HG02938 (cell line): ENCODE results near the gene MACROD2.

Experiments
- ATAC-seq: cut with Tn5 transposase; IDR thresholded peaks from one replicate; pipeline ENCODE4 v1.9.1; 2021; ENCODE audit warnings: mild to moderate bottlenecking, moderate library complexity; ENCODE audit not compliant: unreplicated experiment

Gene MACROD2

GRCh38 chr20:15289337-15289736 lies 1294.0 kb downstream of the MACROD2 start:
- ATAC-seq: no peak

GRCh38 chr20:15292405-15292804 lies 1297.1 kb downstream of the MACROD2 start:
- ATAC-seq: no peak

- ATAC-seq: no peak
Measured at GRCh38 chr20:15296422-15296821, 1301.1 kb downstream of the MACROD2 start.

- no peak for ATAC-seq
Measured at GRCh38 chr20:15297059-15297875, 1302.0 kb downstream of the MACROD2 start.

GRCh38 chr20:15302075-15302474 lies 1306.8 kb downstream of the MACROD2 start:
- no peak for ATAC-seq

- no peak for ATAC-seq
Measured at GRCh38 chr20:15310361-15310760, 1315.0 kb downstream of the MACROD2 start.

- no peak for ATAC-seq
Measured at GRCh38 chr20:15316556-15316955, 1321.2 kb downstream of the MACROD2 start.

- ATAC-seq: peak; percentile 82
Measured at GRCh38 chr20:15317546-15318232, 1322.4 kb downstream of the MACROD2 start.

- peak; percentile 50 for ATAC-seq
Measured at GRCh38 chr20:15318682-15319081, 1323.4 kb downstream of the MACROD2 start.

- no peak for ATAC-seq
Measured at GRCh38 chr20:15319439-15319838, 1324.1 kb downstream of the MACROD2 start.

GRCh38 chr20:15320941-15321340 lies 1325.6 kb downstream of the MACROD2 start:
- ATAC-seq: no peak

- ATAC-seq: no peak
Measured at GRCh38 chr20:15327123-15327522, 1331.8 kb downstream of the MACROD2 start.

GRCh38 chr20:15328084-15328483 lies 1332.8 kb downstream of the MACROD2 start:
- ATAC-seq: no peak

GRCh38 chr20:15332711-15333160 lies 1337.4 kb downstream of the MACROD2 start:
- peak; percentile 75 for ATAC-seq

GRCh38 chr20:15333170-15333569 lies 1337.9 kb downstream of the MACROD2 start:
- ATAC-seq: peak; percentile 23

- no peak for ATAC-seq
Measured at GRCh38 chr20:15336011-15336410, 1340.7 kb downstream of the MACROD2 start.

- ATAC-seq: no peak
Measured at GRCh38 chr20:15336536-15336935, 1341.2 kb downstream of the MACROD2 start.

- ATAC-seq: no peak
Measured at GRCh38 chr20:15339264-15339663, 1343.9 kb downstream of the MACROD2 start.

- ATAC-seq: no peak
Measured at GRCh38 chr20:15342991-15343523, 1347.7 kb downstream of the MACROD2 start.

GRCh38 chr20:15345287-15345686 lies 1350.0 kb downstream of the MACROD2 start:
- ATAC-seq: no peak

- no peak for ATAC-seq
Measured at GRCh38 chr20:15346657-15347280, 1351.5 kb downstream of the MACROD2 start.
